PC-9 (cell line): ENCODE data around the gene DDX27. TPM values are rescaled to one million over a fixed set of nuclear protein-coding genes. Genes with fewer than 3 reads are reported as not detected.
"Not testable (repeated sequence)": the region's sequence is repeated elsewhere in the genome, so short reads cannot be mapped to it uniquely, and the experiment has no call there.

Experiments
- BruUV-seq: library from RNA; stranded (reverse); fragments of 400-500 nt; replicated peaks from 2 replicates; lab custom pipeline; 2021; lab: Mats Ljungman, UMichigan
- CTCF ChIA-PET: fragments of 300-600 bp; sonication (Branson Sonifier 250); formaldehyde crosslinking; loops from one replicate; lab custom pipeline; 2022; ENCODE audit warnings: antibody characterized with exemption; lab: Charles Lee
- POLR2A ChIA-PET: fragments of 300-600 bp; sonication (Branson Sonifier 250); formaldehyde crosslinking; loops from one replicate; lab custom pipeline; 2022; ENCODE audit warnings: antibody characterized with exemption; ENCODE audit not compliant: unreplicated experiment; lab: Charles Lee
- DNase-seq, 2 experiments: peaks; one replicate each; pipeline versions ENCODE4 v3.0.0 to v3.0.0-alpha.2; 2015 to 2022; ENCODE audit warnings: mixed read lengths in 1 of 2
- H2AFZ ChIP-seq: fragments of 200-600 bp; sonication (generic); 2 replicates; pipeline ENCODE4 v1.8.1; 2017; ENCODE audit warnings: antibody characterized with exemption
- H3F3A ChIP-seq: fragments of 200-600 bp; sonication (generic); 2 replicates; pipeline ENCODE4 v1.8.1; 2017; ENCODE audit warnings: antibody characterized with exemption, mild to moderate bottlenecking, low read depth; ENCODE audit not compliant: insufficient read depth
- H3K27ac ChIP-seq: fragments of 200-600 bp; sonication (generic); 2 replicates; pipeline ENCODE4 v1.6.1; 2016; ENCODE audit warnings: mixed run types
- H3K27me3 ChIP-seq: fragments of 200-600 bp; sonication (generic); 2 replicates; pipeline ENCODE4 v1.6.1; 2016; ENCODE audit warnings: low read depth, mixed run types; ENCODE audit not compliant: insufficient read depth
- H3K36me3 ChIP-seq: fragments of 200-600 bp; sonication (generic); 2 replicates; pipeline ENCODE4 v1.6.1; 2016; ENCODE audit warnings: low read depth, mixed run types
- H3K4me1 ChIP-seq: fragments of 200-600 bp; sonication (generic); replicated peaks from 2 replicates; pipeline ENCODE4 v1.6.1; 2016; ENCODE audit warnings: mixed run types; ENCODE audit not compliant: insufficient read depth
- H3K4me2 ChIP-seq: fragments of 200-600 bp; sonication (generic); 2 replicates; pipeline ENCODE4 v1.6.1; 2017; ENCODE audit warnings: mixed run types
- H3K4me3 ChIP-seq: fragments of 200-600 bp; sonication (generic); 2 replicates; pipeline ENCODE4 v1.6.1; 2016; ENCODE audit warnings: mixed run types
- H3K79me2 ChIP-seq: fragments of 200-600 bp; sonication (generic); 2 replicates; pipeline ENCODE4 v1.6.1; 2017; ENCODE audit warnings: low read depth, mixed run types
- H3K9me2 ChIP-seq: fragments of 200-600 bp; sonication (generic); 2 replicates; pipeline ENCODE4 v1.8.1; 2017; ENCODE audit warnings: mild to moderate bottlenecking; ENCODE audit not compliant: insufficient read depth
- H3K9me3 ChIP-seq: fragments of 200-600 bp; sonication (generic); 2 replicates; pipeline ENCODE4 v1.8.1; 2016; ENCODE audit warnings: low read depth; ENCODE audit not compliant: insufficient read depth
- H4K20me1 ChIP-seq: fragments of 200-600 bp; sonication (generic); 2 replicates; pipeline ENCODE4 v1.8.1; 2017; ENCODE audit not compliant: insufficient read depth
- CTCF ChIP-seq: fragments of 200-600 bp; sonication (generic); conservative IDR thresholded peaks from 2 replicates; pipeline ENCODE4 v1.6.1; 2017; ENCODE audit warnings: mixed run types, antibody characterized with exemption, mild to moderate bottlenecking, moderate library complexity
- EZH2 ChIP-seq: fragments of 200-600 bp; sonication (generic); IDR thresholded peaks from 2 replicates; pipeline ENCODE4 v1.8.0; 2017; ENCODE audit warnings: antibody characterized with exemption, low read depth
- intact Hi-C: fragments of 100-400 bp; cut with micrococcal nuclease; formaldehyde crosslinking; loops from one replicate; pipeline ENCODE4 v1.10.0; 2022; ENCODE audit not compliant: unreplicated experiment
- total RNA-seq: library from RNA; stranded (reverse); gene quantifications from 2 replicates; pipeline ENCODE4 v1.2.3, GENCODE V29; 2021

DDX27 gene
- total RNA-seq, 1 experiment from 2014 or later = 64.4 TPM

GRCh38 chr20:49187330-49187850, 31.8 kb upstream of the DDX27 start:
- Histone ChIP-seq H3K27ac (peak overlapping the region; percentile 16; the same call in 1 of the 2 replicates), H3K79me2 (peaks cover 54% of the 10 kb centered on the region), H3K27me3 (no peaks in the 10 kb centered on the region), H3K4me1 (peaks cover 7% of the 10 kb centered on the region), H3K9me2 (no peaks in the 10 kb centered on the region), H4K20me1 (peaks cover 47% of the 10 kb centered on the region), H2AFZ (peak overlapping the region; percentile 73), H3K4me3 (peak overlapping the region; percentile 99), H3K9me3 (no peaks in the 10 kb centered on the region), H3K4me2 (peak overlapping the region; percentile 79), H3K36me3 (peaks cover 7% of the 10 kb centered on the region; the same call in 1 of the 2 replicates), H3F3A (peaks cover 4% of the 10 kb centered on the region; the same call in 1 of the 2 replicates)
- no peak for DNase-seq
- CTCF ChIA-PET = interaction anchor here (0.6 to 1.0 kb wide), 2 partner anchors 8 to 31 kb away, joined by 3 to 4 read pairs; no protein-coding TSS in a partner anchor
- TF ChIP-seq EZH2 = no peak
- TF ChIP-seq CTCF = no peak
- intact Hi-C loops = no loop called here
- POLR2A ChIA-PET = no interaction called here
- BruUV-seq = no TSS peak

- H2AFZ ChIP-seq = peak within 1 kb of the TSS; percentile 85
- peak; percentile 89 to 97 for DNase-seq
- H3F3A ChIP-seq = peaks cover 4% of the 10 kb centered on the region; the same call in 1 of the 2 replicates
- POLR2A ChIA-PET = no interaction called here
- TF ChIP-seq EZH2 (no peak), CTCF (no peak)
- H4K20me1 ChIP-seq = peaks cover 40% of the 10 kb centered on the region
- H3K9me2 ChIP-seq = no peaks in the 10 kb centered on the region
- H3K27me3 ChIP-seq = no peaks in the 10 kb centered on the region
- H3K4me3 ChIP-seq = peak within 1 kb of the TSS; percentile 99
- H3K36me3 ChIP-seq = peaks cover 7% of the 10 kb centered on the region; the same call in 1 of the 2 replicates
- H3K27ac ChIP-seq = peak within 1 kb of the TSS; percentile 30; the same call in 1 of the 2 replicates
- H3K79me2 ChIP-seq = peaks cover 47% of the 10 kb centered on the region
- BruUV-seq = no TSS peak
- CTCF ChIA-PET = interaction anchor here (0.6 to 1.0 kb wide), 4 partner anchors 9 to 696 kb away, joined by 3 to 5 read pairs (median 4); no protein-coding TSS in a partner anchor
- H3K9me3 ChIP-seq = no peaks in the 10 kb centered on the region
- peaks cover 7% of the 10 kb centered on the region for H3K4me1 ChIP-seq
- intact Hi-C loops = loop anchor here (1.0 kb wide), 2 partner anchors 29 to 90 kb away; partner anchors contain the start of gene ZNFX1
- peak within 1 kb of the TSS; percentile 79 for H3K4me2 ChIP-seq
These were observed 31.2 kb upstream of the DDX27 start, which contains the start of gene STAU1 for GRCh38 chr20:49187851-49188641. TSS of gene STAU1 (minus strand) at chr20:49188334. CDS start at chr20:49166201, 22,133 bp downstream.

GRCh38 chr20:49192944-49193518, 26.2 kb upstream of the DDX27 start:
- H3K4me3 ChIP-seq, intact Hi-C loops, H3K4me2 ChIP-seq, H3K79me2 ChIP-seq, H3F3A ChIP-seq, POLR2A ChIA-PET, H3K9me2 ChIP-seq, H3K9me3 ChIP-seq, H3K36me3 ChIP-seq, H3K27ac ChIP-seq, H2AFZ ChIP-seq, H3K4me1 ChIP-seq, BruUV-seq, H4K20me1 ChIP-seq, DNase-seq, H3K27me3 ChIP-seq: not testable (repeated sequence)
- CTCF ChIA-PET = interaction anchor here (0.6 kb wide), 1 partner anchor 290 kb away, joined by 4 read pairs; the partner anchor contains the start of gene KCNB1
